GM23338 (cell line): ENCODE data around the gene RAP1GAP2. TPM values are rescaled to one million over a fixed set of nuclear protein-coding genes. Genes with fewer than 3 reads are reported as not detected.

Source experiments
- ATAC-seq: fragments of 200-7000 bp; cut with Tn5 transposase; 3 replicates; pipeline ENCODE4 v1.9.1; 2020
- DNase-seq: peaks from one replicate; pipeline ENCODE4 v3.0.0-alpha.2; 2015; ENCODE audit warnings: low spot score
- H2AFZ ChIP-seq: fragments of 200-600 bp; sonication (generic); 2 replicates; pipeline ENCODE4 v1.8.0; 2016; ENCODE audit warnings: antibody characterized with exemption, mild to moderate bottlenecking, moderate library complexity
- H3F3A ChIP-seq: fragments of 200-600 bp; sonication (generic); replicated peaks from 2 replicates; pipeline ENCODE4 v1.8.0; 2017; ENCODE audit warnings: antibody characterized with exemption, mixed run types, low read depth
- H3K27ac ChIP-seq: fragments of 200-600 bp; sonication (generic); 2 replicates; pipeline ENCODE4 v1.6.1; 2016; ENCODE audit warnings: low read depth
- H3K27me3 ChIP-seq: fragments of 200-600 bp; sonication (generic); 2 replicates; pipeline ENCODE4 v1.8.0; 2016; ENCODE audit warnings: mild to moderate bottlenecking, mixed run types, moderate library complexity; ENCODE audit not compliant: insufficient read depth
- H3K36me3 ChIP-seq: fragments of 200-600 bp; sonication (generic); 2 replicates; pipeline ENCODE4 v1.8.0; 2016; ENCODE audit warnings: mild to moderate bottlenecking; ENCODE audit not compliant: insufficient read depth
- H3K4me1 ChIP-seq: fragments of 200-600 bp; sonication (generic); 2 replicates; pipeline ENCODE4 v1.8.0; 2016; ENCODE audit warnings: mild to moderate bottlenecking, moderate library complexity; ENCODE audit not compliant: insufficient read depth
- H3K4me2 ChIP-seq: fragments of 200-600 bp; sonication (generic); 2 replicates; pipeline ENCODE4 v1.7.1; 2017; ENCODE audit warnings: mixed run types
- H3K4me3 ChIP-seq: fragments of 200-600 bp; sonication (generic); 2 replicates; pipeline ENCODE4 v1.6.1; 2016; ENCODE audit warnings: mixed run types
- H3K79me2 ChIP-seq: fragments of 200-600 bp; sonication (generic); replicated peaks from 2 replicates; pipeline ENCODE4 v1.8.0; 2017; ENCODE audit warnings: mild to moderate bottlenecking; ENCODE audit not compliant: insufficient read depth
- H3K9me2 ChIP-seq: fragments of 200-600 bp; sonication (generic); 2 replicates; pipeline ENCODE4 v1.8.0; 2017; ENCODE audit not compliant: insufficient read depth
- H4K20me1 ChIP-seq: fragments of 200-600 bp; sonication (generic); replicated peaks from 2 replicates; pipeline ENCODE4 v1.8.0; 2017; ENCODE audit warnings: mild to moderate bottlenecking; ENCODE audit not compliant: insufficient read depth
- H3K27ac Mint-ChIP-seq: 2 replicates; pipeline ENCODE4 v1.8.0; 2020; ENCODE audit warnings: inconsistent platforms, mild to moderate bottlenecking, moderate library complexity, mixed read lengths
- H3K27me3 Mint-ChIP-seq: 3 replicates; pipeline ENCODE4 v1.8.0; 2022; ENCODE audit warnings: low read depth, mild to moderate bottlenecking, moderate library complexity, mixed read lengths, inconsistent platforms; ENCODE audit not compliant: insufficient read depth, poor library complexity
- H3K36me3 Mint-ChIP-seq: 3 replicates; pipeline ENCODE4 v1.8.0; 2021; ENCODE audit warnings: low read depth, mild to moderate bottlenecking, inconsistent platforms, moderate library complexity, mixed read lengths
- H3K4me1 Mint-ChIP-seq: 3 replicates; pipeline ENCODE4 v1.8.0; 2020; ENCODE audit warnings: mild to moderate bottlenecking, inconsistent platforms, mixed read lengths
- H3K4me3 Mint-ChIP-seq: 3 replicates; pipeline ENCODE4 v1.8.0; 2021; ENCODE audit warnings: moderate library complexity, mild to moderate bottlenecking, inconsistent platforms, mixed read lengths
- H3K9me3 Mint-ChIP-seq: 3 replicates; pipeline ENCODE4 v1.8.0; 2020; ENCODE audit warnings: moderate library complexity, mild to moderate bottlenecking, inconsistent platforms, mixed read lengths
- CREB1 ChIP-seq: fragments of 250-450 bp; sonication (Bioruptor Pico); IDR thresholded peaks from 2 replicates; pipeline ENCODE4 v1.5.0; 2020; ENCODE audit warnings: low read depth, mild to moderate bottlenecking, moderate library complexity
- EZH2 ChIP-seq: fragments of 200-600 bp; sonication (generic); IDR thresholded peaks from one replicate; pipeline ENCODE4 v1.8.0; 2017; ENCODE audit warnings: antibody characterized with exemption, mild to moderate bottlenecking, low read depth; ENCODE audit not compliant: unreplicated experiment
- EZH2phosphoT487 ChIP-seq: fragments of 200-600 bp; sonication (generic); IDR thresholded peaks from one replicate; pipeline ENCODE4 v1.8.1; 2018; ENCODE audit warnings: antibody characterized with exemption; ENCODE audit not compliant: unreplicated experiment
- JUNB ChIP-seq: IDR thresholded peaks from one replicate; pipeline ENCODE4 v1.6.1; 2016; ENCODE audit warnings: antibody characterized with exemption; ENCODE audit not compliant: unreplicated experiment
- NANOG ChIP-seq: IDR thresholded peaks from 2 replicates; pipeline ENCODE4 v1.6.1; 2016; ENCODE audit warnings: antibody characterized with exemption, borderline replicate concordance
- POLR2AphosphoS5 ChIP-seq: IDR thresholded peaks from 2 replicates; pipeline ENCODE4 v1.6.1; 2016; ENCODE audit warnings: antibody characterized with exemption, low read depth
- STAT1 ChIP-seq: IDR thresholded peaks from one replicate; pipeline ENCODE4 v1.6.1; 2016; ENCODE audit warnings: antibody characterized with exemption; ENCODE audit not compliant: unreplicated experiment
- ZNF114 ChIP-seq: fragments of 250-450 bp; sonication (Bioruptor Pico); IDR thresholded peaks from 2 replicates; pipeline ENCODE4 v1.5.0; 2020; ENCODE audit warnings: mild to moderate bottlenecking, moderate library complexity
- ZNF331 ChIP-seq: fragments of 250-450 bp; sonication (Bioruptor Pico); IDR thresholded peaks from 2 replicates; pipeline ENCODE4 v1.5.0; 2020; ENCODE audit warnings: low read depth, mild to moderate bottlenecking, moderate library complexity
- polyA plus RNA-seq: library from polyadenylated mRNA; unstranded; fragments of >200 nt; fragmentation: Nextera tagmentation; extraction: Ambion mirVana; gene quantifications from 2 replicates; pipeline ENCODE4 v1.2.1, GENCODE V29; 2016
- total RNA-seq: library from RNA; depleted of rRNA; stranded (reverse); fragments of >200 nt; shearing (Covaris generic); gene quantifications from 2 replicates; pipeline ENCODE4 v1.2.3, GENCODE V29; 2014
- TF ChIP-seq, protein P1 (sequence below): IDR thresholded peaks from 2 replicates; pipeline ENCODE4 v1.6.1; 2016; ENCODE audit warnings: antibody characterized with exemption
- TF ChIP-seq, protein P2 (sequence below): IDR thresholded peaks from one replicate; pipeline ENCODE4 v1.6.1; 2018; ENCODE audit warnings: antibody characterized with exemption; ENCODE audit not compliant: unreplicated experiment
- TF ChIP-seq, protein P3 (sequence below): fragments of 250-450 bp; sonication (Bioruptor Pico); IDR thresholded peaks from 2 replicates; pipeline ENCODE4 v1.5.0; 2020; ENCODE audit warnings: mild to moderate bottlenecking, moderate library complexity
- TF ChIP-seq, protein P4 (sequence below), 2 experiments: fragments of 200-600 bp in 1 of 2; sonication (generic) in 1 of 2; conservative IDR thresholded peaks; 2 replicates each; pipeline versions ENCODE4 v1.5.1 to v1.6.1; 2016 to 2017; ENCODE audit warnings: antibody characterized with exemption in 2 of 2, low read depth in 2 of 2, mild to moderate bottlenecking in 2 of 2, moderate library complexity in 1 of 2

Gene RAP1GAP2
- total and polyA plus RNA-seq, 2 experiments from 2014 or later: 17.8 to 46.1 TPM

DNA sequence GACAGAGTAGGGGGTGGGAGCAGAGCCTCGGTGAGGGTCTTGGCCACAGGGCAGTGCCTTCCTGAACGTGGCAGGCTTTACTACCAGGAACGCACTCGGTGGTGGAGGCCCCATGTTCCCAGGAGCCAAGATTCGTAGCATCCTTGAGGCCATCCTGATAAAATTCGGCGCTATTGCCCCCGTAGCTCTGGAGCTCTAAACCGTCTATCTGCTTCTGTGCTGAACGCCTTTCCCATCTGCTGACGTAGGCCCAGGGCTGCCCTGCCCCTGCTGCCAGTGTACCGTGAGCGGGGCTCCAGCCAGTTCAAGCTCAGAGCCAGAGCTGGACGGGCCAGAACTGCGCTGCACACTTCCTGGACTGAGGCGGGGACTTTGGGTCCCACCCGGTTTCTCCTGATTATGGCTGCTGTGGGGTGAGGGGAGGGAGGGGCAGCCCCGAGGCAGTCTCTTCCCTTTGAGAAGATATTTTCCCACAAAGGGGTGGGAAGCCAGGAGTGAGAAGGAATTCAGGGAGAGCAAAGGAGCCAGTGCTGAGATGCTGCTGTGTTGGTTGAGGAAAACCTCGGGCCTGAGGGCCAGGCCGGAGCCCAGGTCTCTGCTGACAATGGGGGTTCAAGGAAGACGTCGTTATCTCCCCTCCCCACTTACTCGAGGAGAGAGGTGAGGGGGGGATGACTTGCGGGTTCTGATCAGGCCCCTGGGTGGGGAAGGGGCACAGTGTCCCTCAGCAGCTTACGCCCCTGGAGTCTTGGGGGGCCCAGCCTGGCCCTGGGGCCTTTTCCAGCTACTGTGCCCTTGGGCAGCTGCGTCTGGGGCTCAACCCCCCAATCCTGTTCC is 237.7 kb downstream of the RAP1GAP2 start:
- H3K4me3 ChIP-seq: no peak overlapping the region
- peaks cover 8% of the 10 kb centered on the region for H3K27me3 Mint-ChIP-seq
- no peaks in the 10 kb centered on the region for H3K79me2 ChIP-seq
- TF ChIP-seq JUNB (no peak), ZNF331 (CRISPR knock-in tag) (no peak), ZNF114 (CRISPR knock-in tag) (no peak), EZH2 (no peak), CREB1 (no peak), EZH2phosphoT487 (no peak), NANOG (no peak), POLR2AphosphoS5 (no peak), STAT1 (no peak)
- TF ChIP-seq, protein P1, sequence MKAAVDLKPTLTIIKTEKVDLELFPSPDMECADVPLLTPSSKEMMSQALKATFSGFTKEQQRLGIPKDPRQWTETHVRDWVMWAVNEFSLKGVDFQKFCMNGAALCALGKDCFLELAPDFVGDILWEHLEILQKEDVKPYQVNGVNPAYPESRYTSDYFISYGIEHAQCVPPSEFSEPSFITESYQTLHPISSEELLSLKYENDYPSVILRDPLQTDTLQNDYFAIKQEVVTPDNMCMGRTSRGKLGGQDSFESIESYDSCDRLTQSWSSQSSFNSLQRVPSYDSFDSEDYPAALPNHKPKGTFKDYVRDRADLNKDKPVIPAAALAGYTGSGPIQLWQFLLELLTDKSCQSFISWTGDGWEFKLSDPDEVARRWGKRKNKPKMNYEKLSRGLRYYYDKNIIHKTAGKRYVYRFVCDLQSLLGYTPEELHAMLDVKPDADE: no peak
- TF ChIP-seq, protein P2, sequence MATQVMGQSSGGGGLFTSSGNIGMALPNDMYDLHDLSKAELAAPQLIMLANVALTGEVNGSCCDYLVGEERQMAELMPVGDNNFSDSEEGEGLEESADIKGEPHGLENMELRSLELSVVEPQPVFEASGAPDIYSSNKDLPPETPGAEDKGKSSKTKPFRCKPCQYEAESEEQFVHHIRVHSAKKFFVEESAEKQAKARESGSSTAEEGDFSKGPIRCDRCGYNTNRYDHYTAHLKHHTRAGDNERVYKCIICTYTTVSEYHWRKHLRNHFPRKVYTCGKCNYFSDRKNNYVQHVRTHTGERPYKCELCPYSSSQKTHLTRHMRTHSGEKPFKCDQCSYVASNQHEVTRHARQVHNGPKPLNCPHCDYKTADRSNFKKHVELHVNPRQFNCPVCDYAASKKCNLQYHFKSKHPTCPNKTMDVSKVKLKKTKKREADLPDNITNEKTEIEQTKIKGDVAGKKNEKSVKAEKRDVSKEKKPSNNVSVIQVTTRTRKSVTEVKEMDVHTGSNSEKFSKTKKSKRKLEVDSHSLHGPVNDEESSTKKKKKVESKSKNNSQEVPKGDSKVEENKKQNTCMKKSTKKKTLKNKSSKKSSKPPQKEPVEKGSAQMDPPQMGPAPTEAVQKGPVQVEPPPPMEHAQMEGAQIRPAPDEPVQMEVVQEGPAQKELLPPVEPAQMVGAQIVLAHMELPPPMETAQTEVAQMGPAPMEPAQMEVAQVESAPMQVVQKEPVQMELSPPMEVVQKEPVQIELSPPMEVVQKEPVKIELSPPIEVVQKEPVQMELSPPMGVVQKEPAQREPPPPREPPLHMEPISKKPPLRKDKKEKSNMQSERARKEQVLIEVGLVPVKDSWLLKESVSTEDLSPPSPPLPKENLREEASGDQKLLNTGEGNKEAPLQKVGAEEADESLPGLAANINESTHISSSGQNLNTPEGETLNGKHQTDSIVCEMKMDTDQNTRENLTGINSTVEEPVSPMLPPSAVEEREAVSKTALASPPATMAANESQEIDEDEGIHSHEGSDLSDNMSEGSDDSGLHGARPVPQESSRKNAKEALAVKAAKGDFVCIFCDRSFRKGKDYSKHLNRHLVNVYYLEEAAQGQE: no peak
- TF ChIP-seq, protein P3, sequence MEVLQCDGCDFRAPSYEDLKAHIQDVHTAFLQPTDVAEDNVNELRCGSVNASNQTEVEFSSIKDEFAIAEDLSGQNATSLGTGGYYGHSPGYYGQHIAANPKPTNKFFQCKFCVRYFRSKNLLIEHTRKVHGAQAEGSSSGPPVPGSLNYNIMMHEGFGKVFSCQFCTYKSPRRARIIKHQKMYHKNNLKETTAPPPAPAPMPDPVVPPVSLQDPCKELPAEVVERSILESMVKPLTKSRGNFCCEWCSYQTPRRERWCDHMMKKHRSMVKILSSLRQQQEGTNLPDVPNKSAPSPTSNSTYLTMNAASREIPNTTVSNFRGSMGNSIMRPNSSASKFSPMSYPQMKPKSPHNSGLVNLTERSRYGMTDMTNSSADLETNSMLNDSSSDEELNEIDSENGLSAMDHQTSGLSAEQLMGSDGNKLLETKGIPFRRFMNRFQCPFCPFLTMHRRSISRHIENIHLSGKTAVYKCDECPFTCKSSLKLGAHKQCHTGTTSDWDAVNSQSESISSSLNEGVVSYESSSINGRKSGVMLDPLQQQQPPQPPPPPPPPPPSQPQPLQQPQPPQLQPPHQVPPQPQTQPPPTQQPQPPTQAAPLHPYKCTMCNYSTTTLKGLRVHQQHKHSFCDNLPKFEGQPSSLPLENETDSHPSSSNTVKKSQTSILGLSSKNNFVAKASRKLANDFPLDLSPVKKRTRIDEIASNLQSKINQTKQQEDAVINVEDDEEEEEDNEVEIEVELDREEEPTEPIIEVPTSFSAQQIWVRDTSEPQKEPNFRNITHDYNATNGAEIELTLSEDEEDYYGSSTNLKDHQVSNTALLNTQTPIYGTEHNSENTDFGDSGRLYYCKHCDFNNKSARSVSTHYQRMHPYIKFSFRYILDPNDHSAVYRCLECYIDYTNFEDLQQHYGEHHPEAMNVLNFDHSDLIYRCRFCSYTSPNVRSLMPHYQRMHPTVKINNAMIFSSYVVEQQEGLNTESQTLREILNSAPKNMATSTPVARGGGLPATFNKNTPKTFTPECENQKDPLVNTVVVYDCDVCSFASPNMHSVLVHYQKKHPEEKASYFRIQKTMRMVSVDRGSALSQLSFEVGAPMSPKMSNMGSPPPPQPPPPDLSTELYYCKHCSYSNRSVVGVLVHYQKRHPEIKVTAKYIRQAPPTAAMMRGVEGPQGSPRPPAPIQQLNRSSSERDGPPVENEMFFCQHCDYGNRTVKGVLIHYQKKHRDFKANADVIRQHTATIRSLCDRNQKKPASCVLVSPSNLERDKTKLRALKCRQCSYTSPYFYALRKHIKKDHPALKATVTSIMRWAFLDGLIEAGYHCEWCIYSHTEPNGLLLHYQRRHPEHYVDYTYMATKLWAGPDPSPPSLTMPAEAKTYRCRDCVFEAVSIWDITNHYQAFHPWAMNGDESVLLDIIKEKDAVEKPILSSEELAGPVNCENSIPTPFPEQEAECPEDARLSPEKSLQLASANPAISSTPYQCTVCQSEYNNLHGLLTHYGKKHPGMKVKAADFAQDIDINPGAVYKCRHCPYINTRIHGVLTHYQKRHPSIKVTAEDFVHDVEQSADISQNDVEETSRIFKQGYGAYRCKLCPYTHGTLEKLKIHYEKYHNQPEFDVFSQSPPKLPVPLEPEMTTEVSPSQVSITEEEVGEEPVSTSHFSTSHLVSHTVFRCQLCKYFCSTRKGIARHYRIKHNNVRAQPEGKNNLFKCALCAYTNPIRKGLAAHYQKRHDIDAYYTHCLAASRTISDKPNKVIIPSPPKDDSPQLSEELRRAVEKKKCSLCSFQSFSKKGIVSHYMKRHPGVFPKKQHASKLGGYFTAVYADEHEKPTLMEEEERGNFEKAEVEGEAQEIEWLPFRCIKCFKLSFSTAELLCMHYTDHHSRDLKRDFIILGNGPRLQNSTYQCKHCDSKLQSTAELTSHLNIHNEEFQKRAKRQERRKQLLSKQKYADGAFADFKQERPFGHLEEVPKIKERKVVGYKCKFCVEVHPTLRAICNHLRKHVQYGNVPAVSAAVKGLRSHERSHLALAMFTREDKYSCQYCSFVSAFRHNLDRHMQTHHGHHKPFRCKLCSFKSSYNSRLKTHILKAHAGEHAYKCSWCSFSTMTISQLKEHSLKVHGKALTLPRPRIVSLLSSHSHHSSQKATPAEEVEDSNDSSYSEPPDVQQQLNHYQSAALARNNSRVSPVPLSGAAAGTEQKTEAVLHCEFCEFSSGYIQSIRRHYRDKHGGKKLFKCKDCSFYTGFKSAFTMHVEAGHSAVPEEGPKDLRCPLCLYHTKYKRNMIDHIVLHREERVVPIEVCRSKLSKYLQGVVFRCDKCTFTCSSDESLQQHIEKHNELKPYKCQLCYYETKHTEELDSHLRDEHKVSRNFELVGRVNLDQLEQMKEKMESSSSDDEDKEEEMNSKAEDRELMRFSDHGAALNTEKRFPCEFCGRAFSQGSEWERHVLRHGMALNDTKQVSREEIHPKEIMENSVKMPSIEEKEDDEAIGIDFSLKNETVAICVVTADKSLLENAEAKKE (CRISPR knock-in tag): no peak
- TF ChIP-seq, protein P4, sequence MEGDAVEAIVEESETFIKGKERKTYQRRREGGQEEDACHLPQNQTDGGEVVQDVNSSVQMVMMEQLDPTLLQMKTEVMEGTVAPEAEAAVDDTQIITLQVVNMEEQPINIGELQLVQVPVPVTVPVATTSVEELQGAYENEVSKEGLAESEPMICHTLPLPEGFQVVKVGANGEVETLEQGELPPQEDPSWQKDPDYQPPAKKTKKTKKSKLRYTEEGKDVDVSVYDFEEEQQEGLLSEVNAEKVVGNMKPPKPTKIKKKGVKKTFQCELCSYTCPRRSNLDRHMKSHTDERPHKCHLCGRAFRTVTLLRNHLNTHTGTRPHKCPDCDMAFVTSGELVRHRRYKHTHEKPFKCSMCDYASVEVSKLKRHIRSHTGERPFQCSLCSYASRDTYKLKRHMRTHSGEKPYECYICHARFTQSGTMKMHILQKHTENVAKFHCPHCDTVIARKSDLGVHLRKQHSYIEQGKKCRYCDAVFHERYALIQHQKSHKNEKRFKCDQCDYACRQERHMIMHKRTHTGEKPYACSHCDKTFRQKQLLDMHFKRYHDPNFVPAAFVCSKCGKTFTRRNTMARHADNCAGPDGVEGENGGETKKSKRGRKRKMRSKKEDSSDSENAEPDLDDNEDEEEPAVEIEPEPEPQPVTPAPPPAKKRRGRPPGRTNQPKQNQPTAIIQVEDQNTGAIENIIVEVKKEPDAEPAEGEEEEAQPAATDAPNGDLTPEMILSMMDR (conservative IDR thresholded peaks at IDR 0.05; ENCODE audit: low read depth in 2 of 2): no peak
- H3K36me3 Mint-ChIP-seq: peaks cover 19% of the 10 kb centered on the region
- no peaks in the 10 kb centered on the region for H3K9me2 ChIP-seq
- H3K4me1 ChIP-seq: no peaks in the 10 kb centered on the region
- no peak overlapping the region for H2AFZ ChIP-seq
- H3K27ac ChIP-seq: no peak overlapping the region
- ATAC-seq (no peak), DNase-seq (no peak)
- no peaks in the 10 kb centered on the region for H3K9me3 Mint-ChIP-seq
- H3K4me2 ChIP-seq: no peak overlapping the region
- no peaks in the 10 kb centered on the region for H4K20me1 ChIP-seq
- no peak overlapping the region for H3K4me3 Mint-ChIP-seq
- no peaks in the 10 kb centered on the region for H3F3A ChIP-seq
- H3K36me3 ChIP-seq: peaks cover 14% of the 10 kb centered on the region
- no peaks in the 10 kb centered on the region for H3K4me1 Mint-ChIP-seq
- no peak overlapping the region; the same call in 1 of the 2 replicates for H3K27ac Mint-ChIP-seq
- H3K27me3 ChIP-seq: no peaks in the 10 kb centered on the region
